A673 (cell line): ENCODE measurements around the gene NCAPG.

Experiments used
- CTCF ChIP-seq: fragments of 300-800, 200-600 bp; sonication (generic); conservative IDR thresholded peaks from 2 replicates; pipeline ENCODE4 v1.5.1; 2017; ENCODE audit warnings: low read depth, mild to moderate bottlenecking, antibody characterized with exemption, low read length, moderate library complexity, mixed read lengths
- EZH2 ChIP-seq: fragments of 200-600 bp; sonication (generic); IDR thresholded peaks from 2 replicates; pipeline ENCODE4 v1.6.1; 2017; ENCODE audit warnings: borderline replicate concordance, low read depth, mild to moderate bottlenecking, mixed read lengths, antibody characterized with exemption, low read length; ENCODE audit not compliant: poor library complexity, severe bottlenecking

GRCh38 chr4:17814140-17814539, 3.4 kb downstream of the NCAPG start:
- TF ChIP-seq CTCF (no peak), EZH2 (no peak)
